Thoracic aorta (tissue), 2 donors: ENCODE results near the gene AFF1. TPM values are rescaled to one million over a fixed set of nuclear protein-coding genes. Genes with fewer than 3 reads are reported as not detected.

ENCODE experiments used
- ATAC-seq: fragments of 150-250 bp; one replicate; pipeline ENCODE4 v1.8.0; 2017; ENCODE audit warnings: low read depth; ENCODE audit not compliant: insufficient number of reproducible peaks, low FRiP score
- DNase-seq: peaks from one replicate; pipeline ENCODE4 v3.0.0-alpha.2; 2020; ENCODE audit warnings: low spot score
- H3K27ac ChIP-seq, 2 donors: fragments of 200-600 bp; sonication (generic); 1 replicate in 1 of 2; 2 replicates in 1 of 2; pipeline ENCODE4 v1.5.1; 2016; ENCODE audit warnings: mild to moderate bottlenecking in 2 of 2, moderate library complexity in 2 of 2
- H3K27me3 ChIP-seq: fragments of 200-600 bp; sonication (generic); replicated peaks from 2 replicates; pipeline ENCODE4 v1.6.0; 2016; ENCODE audit warnings: mild to moderate bottlenecking; ENCODE audit not compliant: insufficient read depth
- H3K36me3 ChIP-seq: fragments of 200-600 bp; sonication (generic); one replicate; pipeline ENCODE4 v1.5.1; 2016
- H3K4me1 ChIP-seq, 2 donors: fragments of 200-600 bp; sonication (generic); 1 replicate in 1 of 2; 2 replicates in 1 of 2; pipeline versions ENCODE4 v1.5.1 to v1.6.0; 2016; ENCODE audit warnings: low read depth in 2 of 2, mild to moderate bottlenecking in 1 of 2; ENCODE audit not compliant: control insufficient read depth in 1 of 2
- H3K4me3 ChIP-seq: fragments of 200-600 bp; sonication (generic); 2 replicates; pipeline ENCODE4 v1.5.1; 2016; ENCODE audit warnings: mild to moderate bottlenecking
- H3K9me3 ChIP-seq: fragments of 200-600 bp; sonication (generic); 2 replicates; pipeline ENCODE4 v1.5.1; 2016
- CTCF ChIP-seq: fragments of 200-600 bp; sonication (generic); IDR thresholded peaks from one replicate; pipeline ENCODE4 v1.5.1; 2019; ENCODE audit warnings: antibody characterized with exemption
- total RNA-seq, 2 donors: library from RNA; depleted of rRNA; stranded (reverse); fragments of >200 nt; gene quantifications; one replicate each; pipeline versions ENCODE4 v1.1.0 to v1.2.3, GENCODE V29; 2016

AFF1 gene
- total RNA-seq, 2 donors from 2014 or later, result 51.9 to 93.2 TPM

GRCh38 chr4:87147116-87147515, 212.3 kb downstream of the AFF1 start:
- peaks cover 0 to 5% of the 10 kb centered on the region in 2 donors for H3K4me1 ChIP-seq
- no peak overlapping the region for H3K4me3 ChIP-seq
- TF ChIP-seq CTCF, result no peak
- no peaks in the 10 kb centered on the region for H3K36me3 ChIP-seq
- ATAC-seq (no peak), DNase-seq (no peak)
- H3K27ac ChIP-seq, result no peak overlapping the region
- H3K27me3 ChIP-seq, result no peaks in the 10 kb centered on the region
- no peaks in the 10 kb centered on the region for H3K9me3 ChIP-seq

- ATAC-seq (peak; percentile 61), DNase-seq (peak; percentile 10)
- no peaks in the 10 kb centered on the region for H3K27me3 ChIP-seq
- no peaks in the 10 kb centered on the region for H3K9me3 ChIP-seq
- peaks cover 0 to 5% of the 10 kb centered on the region in 2 donors for H3K4me1 ChIP-seq
- no peaks in the 10 kb centered on the region for H3K36me3 ChIP-seq
- peak; percentile 92 for TF ChIP-seq CTCF
- H3K4me3 ChIP-seq, result no peak overlapping the region
- H3K27ac ChIP-seq, result no peak overlapping the region
These were observed 215.9 kb downstream of the AFF1 start for GRCh38 chr4:87150498-87151261.

GRCh38 chr4:87151730-87152129, 216.9 kb downstream of the AFF1 start:
- no peaks in the 10 kb centered on the region for H3K27me3 ChIP-seq
- no peaks in the 10 kb centered on the region for H3K36me3 ChIP-seq
- H3K9me3 ChIP-seq, result no peaks in the 10 kb centered on the region
- ATAC-seq (no peak), DNase-seq (no peak)
- no peak overlapping the region for H3K27ac ChIP-seq
- H3K4me1 ChIP-seq, result peaks cover 0 to 5% of the 10 kb centered on the region in 2 donors
- TF ChIP-seq CTCF, result no peak
- no peak overlapping the region for H3K4me3 ChIP-seq

GRCh38 chr4:87152310-87153041, 217.7 kb downstream of the AFF1 start:
- H3K36me3 ChIP-seq, result no peaks in the 10 kb centered on the region
- no peak for DNase-seq
- ATAC-seq, result no peak
- no peak overlapping the region for H3K27ac ChIP-seq
- no peak for TF ChIP-seq CTCF
- no peaks in the 10 kb centered on the region for H3K27me3 ChIP-seq
- no peak overlapping the region for H3K4me3 ChIP-seq
- H3K9me3 ChIP-seq, result no peaks in the 10 kb centered on the region
- peaks cover 0 to 5% of the 10 kb centered on the region in 2 donors for H3K4me1 ChIP-seq

- ATAC-seq (no peak), DNase-seq (no peak)
- TF ChIP-seq CTCF, result no peak
- Histone ChIP-seq H3K36me3 (no peaks in the 10 kb centered on the region), H3K4me1 (peaks cover 0 to 5% of the 10 kb centered on the region in 2 donors), H3K9me3 (no peaks in the 10 kb centered on the region), H3K27me3 (no peaks in the 10 kb centered on the region), H3K27ac (no peak overlapping the region), H3K4me3 (no peak overlapping the region)
These were observed 218.5 kb downstream of the AFF1 start for GRCh38 chr4:87153078-87153870.
